RPMI7951 (cell line): ENCODE results near the gene SYNGAP1. TPM values are rescaled to one million over a fixed set of nuclear protein-coding genes. Genes with fewer than 3 reads are reported as not detected.

Experiments used
- DNase-seq: peaks from one replicate; pipeline ENCODE4 v3.0.0-alpha.2; 2012; ENCODE audit warnings: low read depth
- total RNA-seq: library from RNA; depleted of rRNA; stranded (reverse); fragments of >200 nt; shearing (Covaris generic); gene quantifications from 2 replicates; pipeline ENCODE4 v1.2.3, GENCODE V29; 2014

SYNGAP1 gene
- total RNA-seq, 1 experiment from 2014 or later = 1.4 TPM

GRCh38 chr6:33404884-33405283 is 15.0 kb upstream of the SYNGAP1 start:
- DNase-seq = no peak

GRCh38 chr6:33405386-33405940 is 14.4 kb upstream of the SYNGAP1 start:
- DNase-seq = no peak

- no peak for DNase-seq
Measured at GRCh38 chr6:33406126-33406525, 13.7 kb upstream of the SYNGAP1 start.

- peak; percentile 50 for DNase-seq
Measured at GRCh38 chr6:33407132-33407718, 12.6 kb upstream of the SYNGAP1 start.

- peak; percentile 97 for DNase-seq
Measured at GRCh38 chr6:33410050-33410710, 9.7 kb upstream of the SYNGAP1 start.

GRCh38 chr6:33410711-33411631 is 8.9 kb upstream of the SYNGAP1 start, which contains the start of gene PHF1:
Gene PHF1, plus strand, starts transcription at chr6:33411014. Its CDS starts 1,250 bp downstream, at chr6:33412264.
- peak; percentile 86 for DNase-seq

GRCh38 chr6:33411632-33412005 is 8.2 kb upstream of the SYNGAP1 start:
- DNase-seq = no peak

GRCh38 chr6:33412140-33413009 is 7.5 kb upstream of the SYNGAP1 start:
- no peak for DNase-seq

- no peak for DNase-seq
Measured at GRCh38 chr6:33413241-33414120, 6.4 kb upstream of the SYNGAP1 start.

- no peak for DNase-seq
Measured at GRCh38 chr6:33414592-33415271, 5.1 kb upstream of the SYNGAP1 start.

GRCh38 chr6:33415831-33416230 is 4.0 kb upstream of the SYNGAP1 start:
- no peak for DNase-seq

- DNase-seq = no peak
Measured at GRCh38 chr6:33416386-33417127, 3.3 kb upstream of the SYNGAP1 start.

- peak; percentile 81 for DNase-seq
Measured at GRCh38 chr6:33417128-33417902, 2.5 kb upstream of the SYNGAP1 start.

GRCh38 chr6:33417903-33418689 is 1.8 kb upstream of the SYNGAP1 start, which contains the start of gene CUTA:
Gene CUTA, minus strand, starts transcription at chr6:33418107. Its CDS starts 107 bp downstream, at chr6:33418000.
- DNase-seq = peak; percentile 100

- DNase-seq = no peak
Measured at GRCh38 chr6:33418690-33419291, 1.1 kb upstream of the SYNGAP1 start.

GRCh38 chr6:33420491-33421343 is 852 bp downstream of the SYNGAP1 start:
- DNase-seq = no peak
